H9 (cell line): ENCODE measurements around the gene PGM3. TPM values are rescaled to one million over a fixed set of nuclear protein-coding genes. Genes with fewer than 3 reads are reported as not detected.

ENCODE experiments used
- DNase-seq: peaks from one replicate; pipeline ENCODE4 v3.0.0-alpha.2; 2017
- H2AFZ ChIP-seq: one replicate; pipeline ENCODE4 v1.6.1; 2013; ENCODE audit warnings: mild to moderate bottlenecking, low read length, control low read depth, moderate library complexity
- H2AK5ac ChIP-seq: 2 replicates; pipeline ENCODE4 v1.6.1; 2013; ENCODE audit warnings: low read length, control low read depth, mixed read lengths; ENCODE audit not compliant: insufficient read length
- H2BK120ac ChIP-seq: one replicate; pipeline ENCODE4 v1.6.1; 2013; ENCODE audit warnings: low read depth, mild to moderate bottlenecking, low read length, control low read depth, inconsistent platforms; ENCODE audit not compliant: poor library complexity, severe bottlenecking
- H2BK12ac ChIP-seq: 2 replicates; pipeline ENCODE4 v1.6.1; 2013; ENCODE audit warnings: low read length, control low read depth, mixed read lengths, low read depth; ENCODE audit not compliant: insufficient read length
- H2BK15ac ChIP-seq: 2 replicates; pipeline ENCODE4 v1.6.1; 2013; ENCODE audit warnings: low read depth, low read length, control low read depth
- H2BK20ac ChIP-seq: one replicate; pipeline ENCODE4 v1.6.1; 2013; ENCODE audit warnings: low read depth, mild to moderate bottlenecking, low read length, control low read depth, inconsistent platforms; ENCODE audit not compliant: poor library complexity, severe bottlenecking
- H2BK5ac ChIP-seq: 2 replicates; pipeline ENCODE4 v1.6.1; 2013; ENCODE audit warnings: low read length, control low read depth, mixed read lengths; ENCODE audit not compliant: insufficient read length
- H3K14ac ChIP-seq: 2 replicates; pipeline ENCODE4 v1.6.1; 2013; ENCODE audit warnings: low read length, control low read depth; ENCODE audit not compliant: insufficient read depth
- H3K18ac ChIP-seq: 2 replicates; pipeline ENCODE4 v1.6.1; 2013; ENCODE audit warnings: low read depth, mild to moderate bottlenecking, mixed read lengths, low read length, control low read depth; ENCODE audit not compliant: insufficient read length
- H3K23ac ChIP-seq: 2 replicates; pipeline ENCODE4 v1.6.1; 2013; ENCODE audit warnings: low read length, control low read depth, mixed read lengths, low read depth; ENCODE audit not compliant: insufficient read length
- H3K23me2 ChIP-seq: 2 replicates; pipeline ENCODE4 v1.6.1; 2013; ENCODE audit warnings: low read depth, mild to moderate bottlenecking, mixed read lengths, low read length, control low read depth; ENCODE audit not compliant: insufficient read length, poor library complexity, severe bottlenecking
- H3K27ac ChIP-seq: 2 replicates; pipeline ENCODE4 v1.5.1; 2013; ENCODE audit warnings: low read length, control low read depth, mixed read lengths, low read depth; ENCODE audit not compliant: insufficient read length
- H3K27me3 ChIP-seq: 2 replicates; pipeline ENCODE4 v1.6.1; 2013; ENCODE audit warnings: low read length, control low read depth, inconsistent platforms; ENCODE audit not compliant: insufficient read depth
- H3K4ac ChIP-seq: 2 replicates; pipeline ENCODE4 v1.6.1; 2013; ENCODE audit warnings: low read depth, mild to moderate bottlenecking, control low read depth, inconsistent platforms, low read length, moderate library complexity
- H3K4me1 ChIP-seq: 2 replicates; pipeline ENCODE4 v1.6.1; 2013; ENCODE audit warnings: low read length, control low read depth, inconsistent platforms; ENCODE audit not compliant: insufficient read depth
- H3K4me2 ChIP-seq: 2 replicates; pipeline ENCODE4 v1.6.1; 2013; ENCODE audit warnings: low read length, control low read depth, mixed read lengths; ENCODE audit not compliant: insufficient read length, insufficient read depth
- H3K56ac ChIP-seq: 2 replicates; pipeline ENCODE4 v1.6.1; 2013; ENCODE audit warnings: low read depth, mild to moderate bottlenecking, mixed read lengths, low read length, control low read depth; ENCODE audit not compliant: insufficient read length
- H3K79me1 ChIP-seq: 2 replicates; pipeline ENCODE4 v1.6.1; 2013; ENCODE audit warnings: low read depth, mild to moderate bottlenecking, moderate library complexity, low read length, control low read depth, inconsistent platforms; ENCODE audit not compliant: insufficient read depth, poor library complexity, severe bottlenecking
- H3K79me2 ChIP-seq: 2 replicates; pipeline ENCODE4 v1.6.1; 2013; ENCODE audit warnings: low read length, control low read depth, inconsistent platforms; ENCODE audit not compliant: insufficient read depth
- H3K9ac ChIP-seq: 2 replicates; pipeline ENCODE4 v1.6.1; 2013; ENCODE audit warnings: low read length, control low read depth, mixed read lengths; ENCODE audit not compliant: insufficient read length; ENCODE audit errors: extremely low read depth
- H3K9me3 ChIP-seq: one replicate; pipeline ENCODE4 v1.6.1; 2013; ENCODE audit warnings: low read depth, low read length, inconsistent platforms; ENCODE audit not compliant: control insufficient read depth
- H3T11ph ChIP-seq: one replicate; pipeline ENCODE4 v1.6.1; 2013; ENCODE audit warnings: mild to moderate bottlenecking, low read length, control low read depth, inconsistent platforms
- H4K20me1 ChIP-seq: one replicate; pipeline ENCODE4 v1.6.1; 2013; ENCODE audit not compliant: control insufficient read depth, insufficient read length, insufficient read depth
- H4K5ac ChIP-seq: 2 replicates; pipeline ENCODE4 v1.6.1; 2013; ENCODE audit warnings: low read depth, mild to moderate bottlenecking, mixed read lengths, low read length, control low read depth; ENCODE audit not compliant: insufficient read length
- H4K8ac ChIP-seq: replicated peaks from 2 replicates; pipeline ENCODE4 v1.6.1; 2013; ENCODE audit warnings: low read length, control low read depth, mixed read lengths, low read depth; ENCODE audit not compliant: insufficient read length
- H4K91ac ChIP-seq: 2 replicates; pipeline ENCODE4 v1.6.1; 2013; ENCODE audit warnings: low read depth, mild to moderate bottlenecking, moderate library complexity, mixed read lengths, low read length, control low read depth; ENCODE audit not compliant: insufficient read length
- H3K27ac Mint-ChIP-seq, 3 experiments: 2 replicates in 2 of 3; 3 replicates in 1 of 3; pipeline ENCODE4 v1.8.0; 2020 to 2021; ENCODE audit warnings: mixed read lengths in 3 of 3, mild to moderate bottlenecking in 1 of 3, moderate library complexity in 1 of 3
- H3K27me3 Mint-ChIP-seq: 2 replicates; pipeline ENCODE4 v1.8.0; 2021; ENCODE audit warnings: low read depth, mild to moderate bottlenecking, moderate library complexity, mixed read lengths
- H3K36me3 Mint-ChIP-seq, 3 experiments: 2 replicates in 2 of 3; 3 replicates in 1 of 3; pipeline ENCODE4 v1.8.0; 2020 to 2021; ENCODE audit warnings: low read depth in 3 of 3, mixed read lengths in 3 of 3; ENCODE audit not compliant: insufficient read depth in 1 of 3
- H3K4me1 Mint-ChIP-seq, 2 experiments: 2 replicates each; pipeline ENCODE4 v1.8.0; 2020; ENCODE audit warnings: mixed read lengths in 2 of 2
- H3K4me3 Mint-ChIP-seq, 2 experiments: 2 replicates in 1 of 2; 3 replicates in 1 of 2; pipeline ENCODE4 v1.8.0; 2020 to 2021; ENCODE audit warnings: mild to moderate bottlenecking in 2 of 2, mixed read lengths in 2 of 2, moderate library complexity in 1 of 2
- H3K9me3 Mint-ChIP-seq, 2 experiments: 2 replicates in 1 of 2; 3 replicates in 1 of 2; pipeline ENCODE4 v1.8.0; 2020; ENCODE audit warnings: mild to moderate bottlenecking in 2 of 2, mixed read lengths in 2 of 2, moderate library complexity in 1 of 2
- CTCF ChIP-seq: fragments of 200-600 bp; sonication (generic); conservative IDR thresholded peaks from 3 replicates; pipeline ENCODE4 v1.8.0; 2021; ENCODE audit warnings: antibody characterized with exemption, mild to moderate bottlenecking
- total RNA-seq: library from RNA; stranded (reverse); gene quantifications from 2 replicates; pipeline ENCODE4 v1.2.1, GENCODE V29; 2021

PGM3 gene
- total RNA-seq, 1 experiment from 2014 or later, result 69.3 TPM

GRCh38 chr6:83220121-83220520, 27.1 kb upstream of the PGM3 start:
- no peaks in the 10 kb centered on the region for H3K9me3 ChIP-seq
- no peak overlapping the region for H3K27ac ChIP-seq
- no peak overlapping the region for H2BK12ac ChIP-seq
- no peak overlapping the region for H3K9ac ChIP-seq
- no peak overlapping the region for H3K56ac ChIP-seq
- H2BK5ac ChIP-seq, result no peak overlapping the region
- Mint-ChIP-seq H3K4me1 (no peaks in the 10 kb centered on the region), H3K9me3 (no peaks in the 10 kb centered on the region), H3K36me3 (no peaks in the 10 kb centered on the region), H3K4me3 (no peak overlapping the region), H3K27ac (peak overlapping the region in 1 of 3 experiments; percentile 42; a peak in 2 of 7 replicates), H3K27me3 (no peaks in the 10 kb centered on the region)
- no peak overlapping the region for H3K4ac ChIP-seq
- no peak overlapping the region for H4K8ac ChIP-seq
- no peaks in the 10 kb centered on the region for H3K79me1 ChIP-seq
- no peak overlapping the region for H3K23ac ChIP-seq
- H4K91ac ChIP-seq, result no peak overlapping the region
- no peaks in the 10 kb centered on the region for H3K27me3 ChIP-seq
- H3K18ac ChIP-seq, result no peak overlapping the region
- H2BK120ac ChIP-seq, result no peak overlapping the region
- H4K5ac ChIP-seq, result no peak overlapping the region
- H3K4me2 ChIP-seq, result no peak overlapping the region
- no peaks in the 10 kb centered on the region for H3K23me2 ChIP-seq
- DNase-seq, result no peak
- no peaks in the 10 kb centered on the region for H3K79me2 ChIP-seq
- no peak for TF ChIP-seq CTCF
- H3K4me1 ChIP-seq, result no peaks in the 10 kb centered on the region
- no peak overlapping the region for H2BK20ac ChIP-seq
- no peaks in the 10 kb centered on the region for H4K20me1 ChIP-seq
- H3K14ac ChIP-seq, result no peak overlapping the region
- no peak overlapping the region for H2AFZ ChIP-seq
- H2AK5ac ChIP-seq, result no peak overlapping the region
- no peak overlapping the region for H3T11ph ChIP-seq
- no peak overlapping the region for H2BK15ac ChIP-seq
